Trophoblast cell (in vitro differentiated cells and primary cell): ENCODE data around the gene EFEMP1.
"Not testable (repeated sequence)": the region's sequence is repeated elsewhere in the genome, so short reads cannot be mapped to it uniquely, and the experiment has no call there.

Source experiments
- DNase-seq, 2 donors: peaks; one replicate each; pipeline ENCODE4 v3.0.0-alpha.2; 2016
- H2AFZ ChIP-seq: 2 replicates; pipeline ENCODE4 v1.6.1; 2013; ENCODE audit warnings: low read length, moderate library complexity, mild to moderate bottlenecking; ENCODE audit not compliant: insufficient read depth, poor library complexity
- H2AK5ac ChIP-seq: 2 replicates; pipeline ENCODE4 v1.6.1; 2013; ENCODE audit warnings: mild to moderate bottlenecking, low read length
- H2BK120ac ChIP-seq: 2 replicates; pipeline ENCODE4 v1.6.1; 2013; ENCODE audit warnings: low read length, mild to moderate bottlenecking, moderate library complexity; ENCODE audit not compliant: insufficient read depth, poor library complexity
- H2BK12ac ChIP-seq: 2 replicates; pipeline ENCODE4 v1.6.1; 2013; ENCODE audit warnings: mild to moderate bottlenecking, low read length, moderate library complexity
- H2BK5ac ChIP-seq: 2 replicates; pipeline ENCODE4 v1.6.1; 2013; ENCODE audit warnings: low read length, low read depth, moderate library complexity, mild to moderate bottlenecking; ENCODE audit not compliant: poor library complexity
- H3K14ac ChIP-seq: 2 replicates; pipeline ENCODE4 v1.6.1; 2013; ENCODE audit warnings: mild to moderate bottlenecking, low read length
- H3K18ac ChIP-seq: 2 replicates; pipeline ENCODE4 v1.6.1; 2013; ENCODE audit warnings: mild to moderate bottlenecking, low read length
- H3K23ac ChIP-seq: 2 replicates; pipeline ENCODE4 v1.6.1; 2013; ENCODE audit warnings: low read length
- H3K27ac ChIP-seq: 2 replicates; pipeline ENCODE4 v1.5.1; 2013; ENCODE audit warnings: low read depth, mild to moderate bottlenecking, inconsistent platforms, low read length, moderate library complexity
- H3K27me3 ChIP-seq: 2 replicates; pipeline ENCODE4 v1.6.1; 2013; ENCODE audit warnings: inconsistent platforms, mild to moderate bottlenecking, low read length, moderate library complexity; ENCODE audit not compliant: insufficient read depth
- H3K36me3 ChIP-seq, 2 experiments: 1 replicate in 1 of 2; 2 replicates in 1 of 2; pipeline ENCODE4 v1.6.1; 2013; ENCODE audit warnings: low read length in 2 of 2, mild to moderate bottlenecking in 2 of 2, moderate library complexity in 1 of 2; ENCODE audit not compliant: insufficient read depth in 2 of 2, control insufficient read depth in 1 of 2
- H3K4ac ChIP-seq: 2 replicates; pipeline ENCODE4 v1.6.1; 2013; ENCODE audit warnings: low read depth, mild to moderate bottlenecking, low read length, moderate library complexity
- H3K4me1 ChIP-seq, 2 experiments: 1 replicate in 1 of 2; 2 replicates in 1 of 2; pipeline ENCODE4 v1.6.1; 2013; ENCODE audit warnings: low read length in 2 of 2, mild to moderate bottlenecking in 2 of 2, moderate library complexity in 1 of 2; ENCODE audit not compliant: insufficient read depth in 2 of 2, control insufficient read depth in 1 of 2
- H3K4me2 ChIP-seq: 2 replicates; pipeline ENCODE4 v1.6.1; 2013; ENCODE audit warnings: inconsistent platforms, mild to moderate bottlenecking, low read length, moderate library complexity
- H3K4me3 ChIP-seq: 2 replicates; pipeline ENCODE4 v1.5.1; 2013; ENCODE audit warnings: mild to moderate bottlenecking, low read depth, low read length, inconsistent platforms
- H3K79me1 ChIP-seq: one replicate; pipeline ENCODE4 v1.6.1; 2013; ENCODE audit warnings: low read length
- H3K79me2 ChIP-seq: 2 replicates; pipeline ENCODE4 v1.6.1; 2013; ENCODE audit warnings: low read length, mild to moderate bottlenecking; ENCODE audit not compliant: control insufficient read depth, insufficient read depth, poor library complexity
- H3K9ac ChIP-seq: 2 replicates; pipeline ENCODE4 v1.6.1; 2013; ENCODE audit warnings: mild to moderate bottlenecking, low read length
- H3K9me3 ChIP-seq: 2 replicates; pipeline ENCODE4 v1.6.1; 2013; ENCODE audit warnings: low read depth, mild to moderate bottlenecking, control low read depth, inconsistent platforms, low read length; ENCODE audit not compliant: insufficient read depth
- H4K12ac ChIP-seq: 2 replicates; pipeline ENCODE4 v1.6.1; 2013; ENCODE audit warnings: low read depth, mild to moderate bottlenecking, low read length, moderate library complexity
- H4K8ac ChIP-seq: 2 replicates; pipeline ENCODE4 v1.6.1; 2013; ENCODE audit warnings: low read depth, mild to moderate bottlenecking, low read length, moderate library complexity
- H4K91ac ChIP-seq: one replicate; pipeline ENCODE4 v1.6.1; 2013; ENCODE audit warnings: low read depth, mild to moderate bottlenecking, low read length, moderate library complexity
- WGBS: extraction: QIAGEN DNeasy Blood & Tissue Kit; methylation state at CpG from one replicate; pipeline ENCODE4 v1.1.7; 2013; ENCODE audit warnings: missing lambda C conversion rate; ENCODE audit not compliant: insufficient read length, insufficient coverage; ENCODE audit errors: extremely low coverage; 5-methylcytosine and 5-hydroxymethylcytosine counted together

EFEMP1 gene

GRCh38 chr2:55831671-55832410 lies 91.7 kb downstream of the EFEMP1 start:
- H3K14ac ChIP-seq, H4K8ac ChIP-seq, H3K27ac ChIP-seq, H2BK5ac ChIP-seq, H3K79me2 ChIP-seq, H3K4ac ChIP-seq, H3K27me3 ChIP-seq, H3K4me1 ChIP-seq, H3K36me3 ChIP-seq, H3K23ac ChIP-seq, H2BK12ac ChIP-seq, H3K4me3 ChIP-seq, H4K12ac ChIP-seq, DNase-seq, H3K79me1 ChIP-seq, H2AK5ac ChIP-seq, H2BK120ac ChIP-seq, H3K18ac ChIP-seq, H4K91ac ChIP-seq, H3K9ac ChIP-seq, H3K4me2 ChIP-seq, H3K9me3 ChIP-seq, H2AFZ ChIP-seq: not testable (repeated sequence)
- WGBS = no CpG with 5 or more reads among the region's 2 CpGs

- no peak overlapping the region for H2AFZ ChIP-seq
- no peak overlapping the region for H3K4ac ChIP-seq
- H3K9ac ChIP-seq = no peak overlapping the region
- H3K4me3 ChIP-seq = no peak overlapping the region
- no peaks in the 10 kb centered on the region for H3K36me3 ChIP-seq
- no peak overlapping the region for H3K23ac ChIP-seq
- no peaks in the 10 kb centered on the region for H3K79me2 ChIP-seq
- H2AK5ac ChIP-seq = no peak overlapping the region
- no peaks in the 10 kb centered on the region for H3K9me3 ChIP-seq
- H2BK5ac ChIP-seq = no peak overlapping the region
- no peak overlapping the region for H3K27ac ChIP-seq
- H3K4me2 ChIP-seq = no peak overlapping the region
- no peak overlapping the region for H2BK120ac ChIP-seq
- no peaks in the 10 kb centered on the region for H3K79me1 ChIP-seq
- WGBS = no CpG with 5 or more reads among the region's 1 CpG
- H2BK12ac ChIP-seq = no peak overlapping the region
- DNase-seq = peak in 1 of 2 donors; percentile 81
- no peak overlapping the region for H4K8ac ChIP-seq
- H3K14ac ChIP-seq = no peak overlapping the region
- no peak overlapping the region for H4K91ac ChIP-seq
- no peak overlapping the region for H4K12ac ChIP-seq
- H3K4me1 ChIP-seq = no peaks in the 10 kb centered on the region
- H3K27me3 ChIP-seq = no peaks in the 10 kb centered on the region
- no peak overlapping the region for H3K18ac ChIP-seq
Observed at GRCh38 chr2:55827855-55828254, 95.7 kb downstream of the EFEMP1 start.

GRCh38 chr2:55827428-55827827 lies 96.2 kb downstream of the EFEMP1 start:
- not testable (repeated sequence) for H3K4me2 ChIP-seq, H3K23ac ChIP-seq, H3K18ac ChIP-seq, H4K12ac ChIP-seq, H3K36me3 ChIP-seq, H3K14ac ChIP-seq, H4K91ac ChIP-seq, H3K4ac ChIP-seq, H2BK12ac ChIP-seq, H3K27ac ChIP-seq, H3K9ac ChIP-seq, H3K9me3 ChIP-seq, H3K27me3 ChIP-seq, H2BK120ac ChIP-seq, H3K79me2 ChIP-seq, H3K79me1 ChIP-seq, H2AK5ac ChIP-seq, H3K4me3 ChIP-seq, H3K4me1 ChIP-seq, H2BK5ac ChIP-seq, H4K8ac ChIP-seq, H2AFZ ChIP-seq
- no CpG with 5 or more reads among the region's 2 CpGs for WGBS
- DNase-seq = peak in 1 of 2 donors; percentile 17

GRCh38 chr2:55826246-55826645 lies 97.3 kb downstream of the EFEMP1 start:
- H2AFZ ChIP-seq = no peak overlapping the region
- no peaks in the 10 kb centered on the region for H3K79me1 ChIP-seq
- no peak overlapping the region for H3K4ac ChIP-seq
- H3K4me1 ChIP-seq = no peaks in the 10 kb centered on the region
- no peak overlapping the region for H3K27ac ChIP-seq
- no peaks in the 10 kb centered on the region for H3K27me3 ChIP-seq
- H2BK5ac ChIP-seq = no peak overlapping the region
- no peak overlapping the region for H3K23ac ChIP-seq
- H4K12ac ChIP-seq = no peak overlapping the region
- no peak overlapping the region for H3K9ac ChIP-seq
- no peaks in the 10 kb centered on the region for H3K36me3 ChIP-seq
- H4K8ac ChIP-seq = no peak overlapping the region
- H2AK5ac ChIP-seq = no peak overlapping the region
- H2BK12ac ChIP-seq = no peak overlapping the region
- no peak overlapping the region for H3K4me3 ChIP-seq
- H2BK120ac ChIP-seq = no peak overlapping the region
- DNase-seq = no peak
- no peaks in the 10 kb centered on the region for H3K9me3 ChIP-seq
- H3K18ac ChIP-seq = no peak overlapping the region
- no peak overlapping the region for H3K14ac ChIP-seq
- no CpG with 5 or more reads among the region's 6 CpGs for WGBS
- no peaks in the 10 kb centered on the region for H3K79me2 ChIP-seq
- H4K91ac ChIP-seq = no peak overlapping the region
- H3K4me2 ChIP-seq = no peak overlapping the region
